Activated T-cell treated with anti-CD3 and anti-CD28 coated beads for 24 hours (primary cell): ENCODE results near the gene CSNK1G3.
"Not testable (repeated sequence)": the region's sequence is repeated elsewhere in the genome, so short reads cannot be mapped to it uniquely, and the experiment has no call there.

ENCODE experiments used
- DNase-seq: peaks from one replicate; pipeline ENCODE4 v3.0.0-alpha.2; 2020; ENCODE audit warnings: low read depth

Gene CSNK1G3

GRCh38 chr5:123511648-123512605, at the start of gene CSNK1G3:
Gene CSNK1G3 (plus strand): TSS chr5:123512177. CDS start chr5:123545664, 33,487 bp downstream.
- peak; percentile 92 for DNase-seq

- not testable (repeated sequence) for DNase-seq
These were observed 45.1 kb upstream of the CSNK1G3 start for GRCh38 chr5:123466839-123467238.

- no peak for DNase-seq
These were observed 40.6 kb upstream of the CSNK1G3 start for GRCh38 chr5:123471385-123471784.

- DNase-seq = no peak
These were observed 39.6 kb upstream of the CSNK1G3 start for GRCh38 chr5:123472150-123472924.

- no peak for DNase-seq
These were observed 37.7 kb upstream of the CSNK1G3 start for GRCh38 chr5:123474228-123474627.

- no peak for DNase-seq
These were observed 35.2 kb upstream of the CSNK1G3 start for GRCh38 chr5:123476731-123477130.

GRCh38 chr5:123478546-123478945, 33.4 kb upstream of the CSNK1G3 start:
- DNase-seq = no peak

GRCh38 chr5:123482258-123482657, 29.7 kb upstream of the CSNK1G3 start:
- DNase-seq = no peak

- DNase-seq = no peak
These were observed 28.4 kb upstream of the CSNK1G3 start for GRCh38 chr5:123483446-123484077.

GRCh38 chr5:123485275-123485674, 26.7 kb upstream of the CSNK1G3 start:
- DNase-seq = no peak

- DNase-seq = no peak
These were observed 24.9 kb upstream of the CSNK1G3 start for GRCh38 chr5:123486951-123487655.

- DNase-seq = no peak
These were observed 21.0 kb upstream of the CSNK1G3 start for GRCh38 chr5:123490974-123491373.

- not testable (repeated sequence) for DNase-seq
These were observed 16.8 kb upstream of the CSNK1G3 start for GRCh38 chr5:123495211-123495610.

- DNase-seq = no peak
These were observed 15.1 kb upstream of the CSNK1G3 start for GRCh38 chr5:123496892-123497291.

GRCh38 chr5:123500471-123500870, 11.5 kb upstream of the CSNK1G3 start:
- no peak for DNase-seq

- DNase-seq = no peak
These were observed 9.9 kb upstream of the CSNK1G3 start for GRCh38 chr5:123502120-123502519.

GRCh38 chr5:123503299-123503698, 8.7 kb upstream of the CSNK1G3 start:
- no peak for DNase-seq

GRCh38 chr5:123505633-123506032, 6.3 kb upstream of the CSNK1G3 start:
- DNase-seq = no peak

GRCh38 chr5:123508441-123508840, 3.5 kb upstream of the CSNK1G3 start:
- no peak for DNase-seq

GRCh38 chr5:123511290-123511647, 708 bp upstream of the CSNK1G3 start:
- DNase-seq = no peak

GRCh38 chr5:123512611-123513461, 859 bp downstream of the CSNK1G3 start:
- DNase-seq = peak; percentile 21
